COLO668 (cell line): Measurements from ENCODE around the gene KRT33A.

ENCODE experiments used
- DNase-seq: peaks from one replicate; lab custom pipeline; 2025; ENCODE audit not compliant: unreplicated experiment; lab: John Stamatoyannopoulos, UW

KRT33A gene

GRCh38 chr17:41331606-41332005 lies 19.0 kb downstream of the KRT33A start:
- no peak for DNase-seq

- peak; percentile 35 for DNase-seq
Measured at GRCh38 chr17:41329279-41329948, 21.2 kb downstream of the KRT33A start.

DNA sequence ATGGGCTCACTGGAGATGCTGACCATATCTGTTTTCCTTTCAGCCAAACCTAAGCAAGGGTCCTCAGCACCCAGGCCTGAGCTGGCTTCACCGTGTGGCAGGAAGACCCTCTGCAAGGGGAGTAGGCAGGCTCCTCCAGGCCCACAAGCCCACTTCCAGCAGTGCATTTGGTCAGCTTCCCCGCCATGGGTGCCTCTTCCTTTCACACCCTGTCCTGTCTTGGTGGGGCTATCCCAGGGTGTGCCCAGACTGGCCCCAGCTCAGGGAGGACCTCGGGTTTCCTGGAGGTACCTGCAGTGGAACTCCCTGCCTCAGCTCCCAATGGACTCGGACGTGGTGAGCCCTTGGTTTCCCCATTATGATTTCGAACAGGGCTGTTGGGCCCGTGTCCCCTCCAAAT lies 22.4 kb downstream of the KRT33A start:
- no peak for DNase-seq

DNA sequence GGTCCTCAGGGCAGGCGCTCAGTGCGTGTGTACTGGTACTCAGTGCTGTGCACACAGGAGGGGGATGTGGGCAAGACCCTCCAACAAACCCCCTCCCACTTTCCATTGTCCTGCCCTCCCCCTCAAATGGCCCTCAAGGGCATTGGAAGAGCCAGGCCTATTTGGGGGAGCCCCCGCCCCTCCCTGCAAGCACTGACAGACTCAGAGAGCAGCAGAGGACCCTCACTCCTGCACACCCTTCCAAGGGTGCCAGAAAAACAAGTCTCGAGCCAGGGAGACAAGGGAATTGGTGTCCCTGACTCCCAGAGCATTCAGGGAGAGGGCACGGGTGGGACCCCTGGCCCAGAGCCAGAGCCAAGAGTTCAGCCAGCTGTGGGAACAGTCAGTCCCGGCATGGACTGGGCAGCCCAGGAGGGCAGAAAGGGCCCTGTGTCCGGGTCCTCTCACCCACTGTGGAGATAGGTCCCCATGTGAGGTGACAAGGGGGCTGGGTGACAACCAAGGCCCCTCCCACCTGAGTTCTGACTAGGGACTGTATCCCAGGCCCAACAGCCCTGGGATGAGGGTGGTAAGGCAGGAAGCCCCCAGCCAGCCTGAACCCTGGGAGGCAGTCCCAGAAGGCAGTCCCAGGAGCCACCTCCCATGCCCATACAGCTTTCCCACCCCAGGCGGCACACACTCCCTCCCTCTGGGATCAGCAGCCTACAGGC lies 23.1 kb downstream of the KRT33A start:
- no peak for DNase-seq

GRCh38 chr17:41326173-41327145 lies 24.2 kb downstream of the KRT33A start:
- DNase-seq, result no peak

GRCh38 chr17:41325611-41326010 lies 25.0 kb downstream of the KRT33A start:
- DNase-seq, result no peak

- no peak for DNase-seq
Measured at GRCh38 chr17:41325126-41325525, 25.5 kb downstream of the KRT33A start.

DNA sequence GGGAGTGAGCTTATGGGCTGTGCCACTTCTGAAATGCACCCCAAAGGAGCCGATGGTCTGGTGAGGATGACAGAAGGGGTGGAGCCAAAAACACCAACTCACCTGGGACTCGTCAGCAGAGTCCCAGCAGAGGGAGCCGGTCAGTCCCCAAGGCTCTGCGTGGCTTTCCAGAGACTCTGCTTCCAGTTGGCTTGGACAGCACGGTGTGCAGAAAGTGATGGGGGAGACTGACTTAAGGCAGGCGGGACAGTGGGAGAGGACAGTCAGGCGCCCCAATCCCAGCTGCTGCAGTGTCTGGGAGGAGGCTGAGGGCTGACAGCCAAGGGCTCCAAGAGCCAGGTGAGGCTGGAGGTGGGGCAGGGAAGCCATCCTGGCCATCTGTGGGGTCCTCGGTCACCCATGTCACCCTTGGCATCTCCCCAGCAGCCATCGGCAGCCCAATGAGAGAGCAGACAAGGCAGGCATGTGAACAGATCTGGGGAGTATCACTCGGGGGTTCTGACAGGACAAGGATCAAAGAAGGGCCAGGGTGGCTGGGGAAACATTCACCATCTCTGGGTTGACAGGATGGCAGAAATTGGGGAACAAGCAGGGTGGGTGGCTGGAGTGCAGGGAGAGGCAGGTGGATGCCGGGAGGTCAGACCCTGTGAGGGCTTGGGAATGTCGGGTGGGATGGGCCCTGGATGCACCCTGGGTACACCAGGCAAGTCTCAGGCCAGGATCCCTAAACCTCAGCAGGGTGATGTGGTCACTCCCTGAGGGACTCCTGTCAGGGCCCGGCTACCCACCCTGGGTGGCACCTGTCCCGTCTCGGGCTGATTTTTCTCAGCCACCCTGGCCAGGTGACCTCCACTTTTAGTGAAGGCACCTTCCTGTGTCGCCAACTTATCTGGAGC lies 26.2 kb downstream of the KRT33A start:
- peak; percentile 11 for DNase-seq

GRCh38 chr17:41322903-41323895 lies 27.4 kb downstream of the KRT33A start:
- DNase-seq, result no peak

DNA sequence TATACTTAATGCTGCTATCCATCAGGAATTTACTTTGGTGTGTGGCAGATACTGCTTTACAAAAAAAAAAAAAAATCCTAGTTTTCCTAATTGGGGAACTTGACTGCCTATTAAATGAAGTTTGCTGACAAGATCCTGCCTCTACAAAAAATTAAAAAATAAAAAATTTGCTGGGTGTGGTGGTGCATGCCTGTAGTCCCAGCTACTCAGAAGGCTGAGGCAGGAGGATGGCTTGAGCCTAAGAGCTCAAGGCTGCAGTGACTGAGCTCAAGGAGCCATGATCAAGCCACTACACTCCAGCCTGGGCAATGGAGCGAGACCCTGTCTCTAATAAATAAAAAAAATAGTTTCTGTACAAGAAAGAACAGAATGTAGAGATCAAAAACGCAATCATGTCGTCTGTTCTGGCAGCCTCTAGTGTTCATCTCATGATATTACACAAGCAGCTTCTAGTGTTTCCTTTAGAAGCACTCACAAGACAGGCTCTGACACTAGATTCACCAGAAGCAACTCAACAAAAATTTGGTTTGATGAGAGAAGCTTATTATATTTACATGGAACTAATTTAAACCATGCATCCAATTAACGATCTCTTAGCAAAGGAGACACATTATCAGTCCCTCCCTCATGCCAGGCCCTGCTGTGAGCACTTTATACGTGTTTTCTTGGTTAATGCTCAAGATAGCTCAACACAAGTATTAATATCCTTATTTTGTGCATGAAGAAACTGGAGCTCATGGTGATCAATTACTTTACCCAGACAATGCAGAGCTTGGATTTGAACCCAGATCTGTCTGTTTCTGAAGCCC lies 28.3 kb downstream of the KRT33A start:
- DNase-seq, result no peak

DNA sequence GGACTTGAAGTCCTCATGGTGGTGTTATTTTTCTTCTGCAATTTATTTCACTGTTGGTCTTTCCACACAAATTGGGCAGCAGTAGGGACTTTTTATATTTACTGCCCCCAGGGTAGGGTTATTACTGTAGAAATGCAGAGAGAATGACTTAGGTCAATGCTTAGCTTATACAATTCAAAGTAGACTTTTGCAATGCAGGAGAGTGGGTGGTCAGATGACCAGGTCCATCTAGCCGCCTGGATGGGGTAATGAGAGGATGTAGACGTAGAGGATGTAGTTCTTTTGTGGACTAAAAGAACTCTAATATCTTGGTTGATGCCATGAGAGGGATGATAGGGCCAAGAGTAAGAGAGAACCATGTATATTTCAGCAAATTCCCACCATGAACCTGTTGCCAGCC lies 32.4 kb downstream of the KRT33A start:
- DNase-seq, result no peak

- DNase-seq, result no peak
Measured at GRCh38 chr17:41315814-41316445, 34.7 kb downstream of the KRT33A start.

DNA sequence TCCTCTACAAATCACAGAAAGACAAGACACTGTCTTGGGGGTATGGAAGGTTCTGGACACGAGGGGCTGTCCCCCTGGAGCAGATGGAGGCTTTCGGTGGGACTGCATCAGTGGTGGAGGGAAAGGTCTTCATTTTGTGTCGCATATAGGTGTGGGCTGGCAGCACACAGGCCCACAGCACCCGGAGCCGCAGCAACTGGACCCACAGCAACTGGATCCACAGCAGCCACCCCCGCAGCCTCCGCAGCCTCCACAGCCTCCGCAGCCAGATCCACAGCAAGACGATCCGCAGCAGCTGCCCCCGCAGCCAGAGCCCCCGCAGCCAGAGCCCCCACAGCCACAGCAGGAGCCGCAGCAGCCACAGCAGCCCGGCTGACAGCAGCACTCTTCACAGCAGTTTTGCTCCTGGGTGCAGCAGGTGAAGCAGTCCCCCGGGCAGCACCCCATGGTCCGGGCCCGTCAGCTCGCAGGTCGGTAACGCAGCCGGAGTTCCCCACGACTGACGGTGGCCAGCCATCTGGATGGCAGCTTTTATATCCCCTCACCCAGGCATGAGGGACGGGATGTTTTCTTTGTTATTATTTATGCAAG lies 35.3 kb downstream of the KRT33A start, which contains the start of gene KRTAP17-1:
TSS of gene KRTAP17-1 (minus strand) at position 507 of the 591 bp plus-strand sequence. CDS start at position 447, 60 bp downstream.
- DNase-seq, result peak; percentile 1

GRCh38 chr17:41311111-41311510 lies 39.5 kb downstream of the KRT33A start:
- no peak for DNase-seq

DNA sequence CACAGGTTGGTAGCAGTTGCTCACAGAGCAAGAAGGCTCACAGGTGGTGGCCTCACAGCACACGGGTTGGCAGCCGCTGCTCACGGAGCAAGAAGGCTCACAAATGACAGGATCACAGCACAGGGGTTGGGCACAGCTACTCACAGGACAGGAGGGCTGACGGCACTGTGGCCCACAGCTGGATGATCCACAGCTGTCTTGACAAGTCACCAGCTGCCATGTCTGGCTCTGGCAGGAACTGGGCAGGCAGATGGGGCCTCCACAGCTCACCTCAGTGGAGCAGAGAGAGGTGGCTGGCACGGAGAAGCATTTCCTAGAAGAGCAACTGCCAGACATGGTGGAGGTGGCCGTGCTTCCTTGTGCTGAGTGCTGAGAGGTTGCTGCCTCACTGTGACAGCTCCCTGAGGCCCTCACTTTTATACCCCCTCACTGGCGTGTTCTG lies 41.7 kb downstream of the KRT33A start, which contains the start of gene KRTAP16-1:
TSS of gene KRTAP16-1 (minus strand) at position 392 of the 442 bp plus-strand sequence. CDS start at position 336, 56 bp downstream.
- DNase-seq, result no peak

DNA sequence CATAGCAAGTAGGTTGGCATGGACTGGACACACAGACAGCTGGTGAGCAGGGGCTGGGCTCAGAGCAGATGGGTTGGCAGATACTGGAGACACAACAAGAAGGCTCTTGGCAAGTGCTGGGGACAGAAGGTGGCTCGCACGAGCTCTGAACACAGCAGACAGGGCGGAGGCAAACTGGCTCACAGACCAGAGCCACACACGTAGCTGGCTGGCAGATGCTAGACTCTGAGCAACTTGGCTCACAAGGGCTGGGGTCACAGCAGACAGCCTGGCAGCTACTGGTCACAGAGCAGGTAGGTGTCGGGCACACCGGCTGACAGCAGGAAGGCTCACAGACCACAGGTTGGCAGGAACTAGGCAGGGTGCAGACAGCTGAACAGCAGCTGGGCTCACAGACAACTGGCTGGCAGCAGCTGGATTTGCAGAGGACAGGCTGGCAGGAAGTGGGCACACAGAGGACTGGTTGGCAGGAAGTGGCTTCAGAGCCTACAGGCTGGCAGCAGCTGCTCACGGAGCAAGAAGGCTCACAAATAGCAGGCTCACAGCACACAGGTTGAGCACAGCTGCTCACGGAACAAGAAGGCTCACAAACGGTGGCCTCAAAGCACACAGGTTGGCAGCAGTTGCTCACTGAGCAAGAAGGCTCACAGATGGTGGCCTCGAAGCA lies 42.2 kb downstream of the KRT33A start:
- DNase-seq, result peak; percentile 36

DNA sequence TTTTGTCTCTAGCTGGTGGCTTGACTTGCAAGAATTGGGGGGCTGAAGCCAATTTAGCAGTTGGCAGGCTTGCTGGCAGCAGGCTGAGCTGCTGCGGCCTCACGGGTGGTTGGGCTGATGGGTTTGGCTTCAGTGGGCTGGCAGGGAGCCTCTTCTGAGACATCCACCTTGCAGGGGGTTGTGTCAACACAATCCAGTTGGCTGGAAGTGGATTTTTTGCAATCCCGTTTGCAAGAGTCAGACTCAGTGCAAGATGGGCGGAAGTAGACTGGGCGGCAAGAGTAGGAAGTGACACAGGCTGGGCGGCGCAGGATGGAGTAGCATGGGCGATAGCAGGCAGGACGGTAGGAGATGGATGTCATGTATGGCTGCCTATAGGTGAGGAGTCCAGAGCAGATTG lies 43.0 kb downstream of the KRT33A start:
- DNase-seq, result no peak
